Sigmoid colon (tissue), 7 donors: Measurements from ENCODE around the gene MAP4K4. TPM values are rescaled to one million over a fixed set of nuclear protein-coding genes. Genes with fewer than 3 reads are reported as not detected.

Source experiments
- DNase-seq: peaks from one replicate; pipeline ENCODE4 v3.0.0-alpha.2; 2019
- H3K27ac ChIP-seq, 4 donors: fragments of 200-600 bp; sonication (generic); one replicate each; pipeline ENCODE4 v1.5.1; 2016 to 2019; ENCODE audit warnings: mild to moderate bottlenecking in 1 of 4
- H3K27me3 ChIP-seq, 3 donors: fragments of 200-600 bp; sonication (generic); one replicate each; pipeline ENCODE4 v1.5.1; 2019; ENCODE audit warnings: mild to moderate bottlenecking in 1 of 3
- H3K36me3 ChIP-seq, 4 donors: fragments of 200-600 bp; sonication (generic); one replicate each; pipeline ENCODE4 v1.5.1; 2016 to 2019
- H3K4me1 ChIP-seq, 4 donors: fragments of 200-600 bp; sonication (generic); one replicate each; pipeline ENCODE4 v1.5.1; 2017 to 2019
- H3K4me3 ChIP-seq, 4 donors: fragments of 200-600 bp; sonication (generic); one replicate each; pipeline ENCODE4 v1.5.1; 2017 to 2019; ENCODE audit warnings: mild to moderate bottlenecking in 2 of 4, moderate library complexity in 1 of 4
- H3K9me3 ChIP-seq, 4 donors: fragments of 200-600 bp in 3 of 4; sonication (generic) in 3 of 4; one replicate each; pipeline versions ENCODE4 v1.5.1 to v1.6.1; 2013 to 2019
- EP300 ChIP-seq, 4 donors: sonication (generic); formaldehyde crosslinking; IDR thresholded peaks; one replicate each; pipeline ENCODE4 v1.6.1; 2017; ENCODE audit warnings: antibody characterized with exemption in 4 of 4
- POLR2A ChIP-seq, 2 donors: fragments of 450-650 bp; IDR thresholded peaks; one replicate each; pipeline ENCODE4 v1.6.1; 2016; ENCODE audit warnings: antibody characterized with exemption in 2 of 2, mild to moderate bottlenecking in 2 of 2, moderate library complexity in 2 of 2
- POLR2AphosphoS5 ChIP-seq, 4 donors: sonication (generic); formaldehyde crosslinking; IDR thresholded peaks; one replicate each; pipeline ENCODE4 v1.6.1; 2017; ENCODE audit warnings: antibody characterized with exemption in 4 of 4
- WGBS, 2 donors: extraction: QIAGEN DNeasy Blood & Tissue Kit; methylation state at CpG; one replicate each; pipeline ENCODE4 v1.1.7; 2013; 5-methylcytosine and 5-hydroxymethylcytosine counted together
- intact Hi-C: fragments of 100-400 bp; cut with DNase I; formaldehyde crosslinking; loops from one replicate; pipeline ENCODE4 v1.15.1; 2023
- polyA plus RNA-seq, 3 donors: library from polyadenylated mRNA; stranded (reverse); fragments of 200-250 nt; gene quantifications; one replicate each; pipeline ENCODE4 v1.2.3, GENCODE V29; 2013
- total RNA-seq, 4 donors: library from RNA; depleted of rRNA; stranded (reverse); fragments of >200 nt; gene quantifications; one replicate each; pipeline ENCODE4 v1.1.0, GENCODE V29; 2016
- TF ChIP-seq, protein P1 (sequence below), 4 experiments: fragments of 450-650 bp in 3 of 4; fragments of 200-600 bp in 1 of 4; IDR thresholded peaks; one replicate each; pipeline ENCODE4 v1.5.1; 2016 to 2019; ENCODE audit warnings: antibody characterized with exemption in 4 of 4, mild to moderate bottlenecking in 3 of 4, moderate library complexity in 2 of 4
- donor health status: healthy with polysubstance abuse.
- donor health status: Bipolar disorder and iron deficiency.
- donor health status: healthy.

The MAP4K4 gene
- total and polyA plus RNA-seq, 7 donors = 8.8 to 62.9 (median 37.2) TPM

- 71 to 75% methylated on average over 4 of the region's 4 CpGs for WGBS, 2 donors
- DNase-seq = no peak
- TF ChIP-seq POLR2A (IDR thresholded peaks at IDR 0.05) (no peak), POLR2AphosphoS5 (IDR thresholded peaks at IDR 0.05) (no peak), EP300 (IDR thresholded peaks at IDR 0.05) (no peak)
- TF ChIP-seq, protein P1, sequence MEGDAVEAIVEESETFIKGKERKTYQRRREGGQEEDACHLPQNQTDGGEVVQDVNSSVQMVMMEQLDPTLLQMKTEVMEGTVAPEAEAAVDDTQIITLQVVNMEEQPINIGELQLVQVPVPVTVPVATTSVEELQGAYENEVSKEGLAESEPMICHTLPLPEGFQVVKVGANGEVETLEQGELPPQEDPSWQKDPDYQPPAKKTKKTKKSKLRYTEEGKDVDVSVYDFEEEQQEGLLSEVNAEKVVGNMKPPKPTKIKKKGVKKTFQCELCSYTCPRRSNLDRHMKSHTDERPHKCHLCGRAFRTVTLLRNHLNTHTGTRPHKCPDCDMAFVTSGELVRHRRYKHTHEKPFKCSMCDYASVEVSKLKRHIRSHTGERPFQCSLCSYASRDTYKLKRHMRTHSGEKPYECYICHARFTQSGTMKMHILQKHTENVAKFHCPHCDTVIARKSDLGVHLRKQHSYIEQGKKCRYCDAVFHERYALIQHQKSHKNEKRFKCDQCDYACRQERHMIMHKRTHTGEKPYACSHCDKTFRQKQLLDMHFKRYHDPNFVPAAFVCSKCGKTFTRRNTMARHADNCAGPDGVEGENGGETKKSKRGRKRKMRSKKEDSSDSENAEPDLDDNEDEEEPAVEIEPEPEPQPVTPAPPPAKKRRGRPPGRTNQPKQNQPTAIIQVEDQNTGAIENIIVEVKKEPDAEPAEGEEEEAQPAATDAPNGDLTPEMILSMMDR (IDR thresholded peaks at IDR 0.05) = no peak
- intact Hi-C loops = no loop called here
- Histone ChIP-seq H3K27me3 (no peaks in the 10 kb centered on the region), H3K36me3 (no peaks in the 10 kb centered on the region), H3K27ac (peak overlapping the region; percentile 14 to 42 (median 20)), H3K4me3 (no peak overlapping the region), H3K4me1 (peaks cover 0 to 64% (median 54%) of the 10 kb centered on the region in 4 donors), H3K9me3 (no peaks in the 10 kb centered on the region)
Observed at GRCh38 chr2:101762451-101763171, 65.1 kb downstream of the MAP4K4 start.

- intact Hi-C loops = no loop called here
- DNase-seq = no peak
- H3K4me3 ChIP-seq = no peak overlapping the region
- peak overlapping the region in 3 of 4 donors; percentile 14 to 42 (median 15) for H3K27ac ChIP-seq
- H3K4me1 ChIP-seq = peaks cover 0 to 71% (median 60%) of the 10 kb centered on the region in 4 donors
- H3K36me3 ChIP-seq = no peaks in the 10 kb centered on the region
- TF ChIP-seq EP300 (IDR thresholded peaks at IDR 0.05) (no peak), POLR2AphosphoS5 (IDR thresholded peaks at IDR 0.05) (no peak), POLR2A (IDR thresholded peaks at IDR 0.05) (no peak)
- TF ChIP-seq, protein P1 (IDR thresholded peaks at IDR 0.05) = no peak
- no peaks in the 10 kb centered on the region for H3K9me3 ChIP-seq
- H3K27me3 ChIP-seq = no peaks in the 10 kb centered on the region
- 50 to 71% methylated on average over 5 of the region's 5 CpGs for WGBS, 2 donors
Observed at GRCh38 chr2:101763496-101764333, 66.2 kb downstream of the MAP4K4 start.

- intact Hi-C loops = no loop called here
- Histone ChIP-seq H3K4me1 (peaks cover 0 to 89% (median 74%) of the 10 kb centered on the region in 4 donors), H3K4me3 (no peak overlapping the region)
Observed at GRCh38 chr2:101766337-101766736, 68.8 kb downstream of the MAP4K4 start.

DNA sequence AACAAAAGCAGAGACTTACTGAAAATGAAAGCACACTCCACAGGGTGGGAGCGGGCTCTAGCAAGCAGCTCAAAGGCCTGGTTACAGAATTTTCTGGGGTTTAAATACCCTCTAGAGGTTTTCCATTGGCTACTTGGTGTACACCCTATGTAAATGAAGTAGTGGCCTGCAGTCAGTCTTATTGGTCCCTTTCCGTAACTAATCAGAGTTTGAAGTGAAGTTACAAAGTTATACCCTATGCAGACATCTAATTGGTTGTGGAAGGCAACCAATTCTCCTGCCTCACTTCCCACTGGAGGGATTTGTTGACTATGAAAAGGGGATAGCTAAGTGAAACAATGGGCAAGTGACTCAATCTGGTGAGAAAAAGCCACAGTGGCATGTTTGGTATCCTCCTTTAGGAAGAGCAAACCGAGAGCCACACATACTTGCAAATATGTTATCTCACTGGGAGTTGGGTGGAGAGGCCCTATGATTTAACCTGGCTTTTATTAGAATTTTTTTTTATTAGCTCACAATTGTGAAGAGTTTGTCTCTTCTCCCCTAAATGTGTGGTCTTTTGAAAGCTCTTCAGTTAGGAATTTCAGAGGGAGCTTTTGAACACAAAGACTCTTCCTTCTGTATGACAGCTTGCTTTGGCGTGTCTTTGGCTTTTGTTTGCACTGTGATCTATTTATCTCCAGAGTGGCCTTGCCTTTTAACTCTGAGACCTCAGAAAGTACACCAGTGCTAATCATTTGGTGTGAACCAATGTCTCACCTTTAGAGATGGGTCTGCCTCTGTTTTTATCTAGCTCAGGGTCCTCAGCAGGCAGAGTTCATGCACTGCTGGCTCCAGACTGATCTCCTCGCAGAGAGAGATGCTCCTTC is 69.6 kb downstream of the MAP4K4 start:
- Histone ChIP-seq H3K9me3 (no peaks in the 10 kb centered on the region), H3K4me1 (peaks cover 0 to 94% (median 79%) of the 10 kb centered on the region in 4 donors), H3K4me3 (no peak overlapping the region), H3K27ac (peak overlapping the region; percentile 33 to 61 (median 52)), H3K36me3 (no peaks in the 10 kb centered on the region), H3K27me3 (no peaks in the 10 kb centered on the region)
- 72% methylated on average over 5 of the region's 5 CpGs for WGBS, 2 donors
- intact Hi-C loops = no loop called here
- DNase-seq = no peak
- TF ChIP-seq POLR2A (IDR thresholded peaks at IDR 0.05) (no peak), POLR2AphosphoS5 (IDR thresholded peaks at IDR 0.05) (no peak), EP300 (IDR thresholded peaks at IDR 0.05) (no peak)
- TF ChIP-seq, protein P1 (IDR thresholded peaks at IDR 0.05) = no peak

More at GRCh38 chr2:101766337-101766736, 68.8 kb downstream of the MAP4K4 start:
- H3K27me3 ChIP-seq = no peaks in the 10 kb centered on the region
- no peaks in the 10 kb centered on the region for H3K9me3 ChIP-seq
- TF ChIP-seq EP300 (IDR thresholded peaks at IDR 0.05) = no peak
- TF ChIP-seq POLR2AphosphoS5 (IDR thresholded peaks at IDR 0.05) = no peak
- TF ChIP-seq POLR2A (IDR thresholded peaks at IDR 0.05) = no peak
- TF ChIP-seq, protein P1 (IDR thresholded peaks at IDR 0.05) = no peak
- DNase-seq = no peak
- no peaks in the 10 kb centered on the region for H3K36me3 ChIP-seq
- peak overlapping the region; percentile 33 to 61 (median 52) for H3K27ac ChIP-seq
- 76 to 86% methylated on average over 2 of the region's 2 CpGs for WGBS, 2 donors
